Activated naive CD8-positive, alpha-beta T cell treated with anti-CD3 and anti-CD28 coated beads, Interleukin-2, amount 10 ng/mL, durations not matched to agents 7 days and 5 days (primary cell): ENCODE results near the gene SSU72. TPM values are rescaled to one million over a fixed set of nuclear protein-coding genes. Genes with fewer than 3 reads are reported as not detected.
"Not testable (repeated sequence)": the region's sequence is repeated elsewhere in the genome, so short reads cannot be mapped to it uniquely, and the experiment has no call there.

ENCODE experiments used
- ATAC-seq: fragments of 150-1000 bp; cut with Tn5 transposase; one replicate; pipeline ENCODE4 v1.10.0; 2021; ENCODE audit warnings: low read depth, moderate library complexity
- POLR2A ChIA-PET: fragments of 350-600 bp; sonication (Branson Sonifier 250); formaldehyde crosslinking; loops from one replicate; lab custom pipeline; 2021; ENCODE audit warnings: antibody characterized with exemption; lab: Charles Lee
- DNase-seq: peaks from one replicate; pipeline ENCODE4 v3.0.0; 2021
- H3K27ac Mint-ChIP-seq: one replicate; pipeline ENCODE4 v1.8.0; 2022; ENCODE audit warnings: mild to moderate bottlenecking, mixed read lengths
- H3K27me3 Mint-ChIP-seq: one replicate; pipeline ENCODE4 v1.8.0; 2022; ENCODE audit warnings: mild to moderate bottlenecking, moderate library complexity, mixed read lengths
- H3K36me3 Mint-ChIP-seq: one replicate; pipeline ENCODE4 v1.8.0; 2021; ENCODE audit warnings: mild to moderate bottlenecking, mixed read lengths
- H3K4me1 Mint-ChIP-seq: one replicate; pipeline ENCODE4 v1.8.0; 2021; ENCODE audit warnings: mixed read lengths
- H3K4me3 Mint-ChIP-seq: one replicate; pipeline ENCODE4 v1.8.0; 2022; ENCODE audit warnings: mild to moderate bottlenecking, moderate library complexity, mixed read lengths
- H3K9me3 Mint-ChIP-seq: one replicate; pipeline ENCODE4 v1.8.0; 2021; ENCODE audit warnings: mixed read lengths
- total RNA-seq, 2 experiments: library from RNA; stranded (reverse); gene quantifications; one replicate each; pipeline ENCODE4 v1.2.3, GENCODE V29; 2021

The SSU72 gene
- total RNA-seq, 2 experiments from 2014 or later = 118 TPM

DNA sequence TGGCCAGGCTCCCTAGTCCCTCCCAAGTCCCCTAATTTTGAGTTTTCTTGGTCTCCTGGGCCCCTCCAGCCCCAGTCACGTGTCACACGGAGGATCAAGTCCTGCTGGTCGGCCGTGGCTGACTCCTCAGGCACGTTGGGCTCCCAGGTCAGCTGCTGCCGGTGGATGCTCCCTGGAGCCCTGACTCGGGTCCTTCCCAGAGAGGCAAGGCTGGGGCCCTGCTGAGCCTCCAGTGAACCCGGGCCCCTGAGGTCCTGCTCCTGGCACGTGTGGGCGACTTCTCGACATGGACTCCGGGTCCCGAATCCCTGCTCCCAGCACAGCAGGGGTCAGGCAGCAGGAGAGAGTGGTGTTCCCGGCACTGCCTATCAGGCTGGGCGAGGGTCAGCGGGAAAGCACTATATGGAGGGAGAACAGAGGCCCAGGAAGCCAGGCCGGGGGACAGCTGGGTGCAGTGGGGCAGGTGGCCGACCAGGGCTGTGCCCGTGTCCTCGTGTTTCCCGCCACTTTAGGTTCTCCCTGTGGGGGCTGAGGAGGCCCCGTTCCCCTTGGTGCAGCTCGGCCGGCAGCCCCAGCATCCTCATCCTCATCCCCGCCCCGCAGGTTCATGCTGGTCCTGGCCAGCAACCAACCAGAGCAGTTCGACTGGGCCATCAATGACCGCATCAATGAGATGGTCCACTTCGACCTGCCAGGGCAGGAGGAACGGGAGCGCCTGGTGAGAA is 47.4 kb downstream of the SSU72 start:
- H3K36me3 Mint-ChIP-seq = peaks cover 16% of the 10 kb centered on the region
- H3K27ac Mint-ChIP-seq = no peak overlapping the region
- H3K9me3 Mint-ChIP-seq = peaks cover 4% of the 10 kb centered on the region
- no peaks in the 10 kb centered on the region for H3K27me3 Mint-ChIP-seq
- no peak for DNase-seq
- ATAC-seq = no peak
- H3K4me3 Mint-ChIP-seq = no peak overlapping the region
- POLR2A ChIA-PET = no interaction called here
- H3K4me1 Mint-ChIP-seq = no peaks in the 10 kb centered on the region

DNA sequence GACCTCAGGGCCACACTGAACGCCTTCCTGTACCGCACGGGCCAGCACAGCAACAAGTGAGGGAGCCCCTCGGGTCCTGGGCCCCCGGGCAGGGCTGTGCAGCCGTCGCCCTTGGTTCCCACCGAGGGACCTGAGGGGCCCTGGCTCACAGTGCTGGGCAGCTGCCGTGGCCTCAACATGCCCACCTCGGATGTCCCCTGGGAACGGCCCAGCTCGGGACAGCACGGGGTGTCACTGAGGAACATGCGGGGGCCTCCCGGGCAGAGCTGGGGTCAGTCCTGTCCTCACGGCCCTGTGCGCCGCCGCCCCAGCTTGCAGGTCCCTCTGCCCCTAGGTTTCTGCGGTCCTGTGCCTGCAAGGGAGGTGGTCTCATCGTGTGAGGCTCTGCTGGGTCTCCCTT is 48.2 kb downstream of the SSU72 start:
- H3K9me3 Mint-ChIP-seq, H3K4me1 Mint-ChIP-seq, H3K27ac Mint-ChIP-seq, POLR2A ChIA-PET, H3K4me3 Mint-ChIP-seq, H3K27me3 Mint-ChIP-seq, DNase-seq, ATAC-seq: not testable (repeated sequence)
- H3K36me3 Mint-ChIP-seq = peaks cover 12% of the 10 kb centered on the region

GRCh38 chr1:1524750-1525383 is 49.8 kb downstream of the SSU72 start:
- DNase-seq, H3K27me3 Mint-ChIP-seq, ATAC-seq, H3K36me3 Mint-ChIP-seq, POLR2A ChIA-PET, H3K4me3 Mint-ChIP-seq, H3K27ac Mint-ChIP-seq, H3K4me1 Mint-ChIP-seq, H3K9me3 Mint-ChIP-seq: not testable (repeated sequence)

DNA sequence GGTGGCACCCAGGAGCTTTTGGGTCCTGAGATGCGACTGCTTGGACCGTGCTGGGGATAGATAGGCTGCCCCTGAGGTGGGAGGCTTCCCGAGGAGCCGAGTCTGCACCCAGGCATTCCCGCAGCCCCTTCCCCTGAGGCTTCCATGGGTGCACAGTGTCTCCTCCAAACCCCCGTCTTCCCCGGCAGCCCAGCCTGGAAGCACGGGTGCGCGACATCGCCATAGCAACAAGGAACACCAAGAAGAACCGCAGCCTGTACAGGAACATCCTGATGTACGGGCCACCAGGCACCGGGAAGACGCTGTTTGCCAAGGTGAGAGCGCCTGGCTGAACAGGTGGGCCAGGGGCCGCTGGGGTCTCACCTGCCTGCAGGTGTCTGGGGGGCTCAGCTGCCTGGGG is 51.0 kb downstream of the SSU72 start:
- H3K9me3 Mint-ChIP-seq, H3K36me3 Mint-ChIP-seq, ATAC-seq, DNase-seq, H3K4me1 Mint-ChIP-seq, H3K27ac Mint-ChIP-seq, H3K4me3 Mint-ChIP-seq, POLR2A ChIA-PET, H3K27me3 Mint-ChIP-seq: not testable (repeated sequence)

DNA sequence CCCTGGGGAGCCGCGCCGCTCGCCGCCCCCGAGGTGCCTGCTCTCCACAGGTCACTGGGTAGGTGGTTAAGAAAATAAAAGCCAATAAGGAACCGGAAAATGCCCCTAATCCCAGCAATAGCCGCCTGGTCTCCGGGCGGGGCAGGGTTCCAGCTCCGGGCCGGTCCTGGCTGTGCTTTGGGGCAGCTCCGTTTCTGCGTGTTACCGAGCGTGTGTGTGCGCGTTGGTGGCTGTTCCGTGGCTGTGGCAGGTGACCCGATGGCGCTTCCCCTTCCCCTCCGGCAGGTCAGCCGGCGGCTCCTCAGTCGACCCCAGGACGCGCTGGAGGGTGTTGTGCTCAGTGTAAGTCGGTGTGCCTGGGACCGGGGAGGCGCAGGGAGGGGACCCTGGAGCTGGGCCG is 51.4 kb downstream of the SSU72 start:
- DNase-seq, H3K36me3 Mint-ChIP-seq, H3K4me1 Mint-ChIP-seq, H3K27ac Mint-ChIP-seq, H3K4me3 Mint-ChIP-seq, H3K27me3 Mint-ChIP-seq, H3K9me3 Mint-ChIP-seq, ATAC-seq, POLR2A ChIA-PET: not testable (repeated sequence)

- H3K27ac Mint-ChIP-seq, H3K27me3 Mint-ChIP-seq, H3K4me3 Mint-ChIP-seq, H3K4me1 Mint-ChIP-seq, ATAC-seq, DNase-seq, POLR2A ChIA-PET, H3K9me3 Mint-ChIP-seq, H3K36me3 Mint-ChIP-seq: not testable (repeated sequence)
Measured at GRCh38 chr1:1522536-1522935, 52.1 kb downstream of the SSU72 start.

- POLR2A ChIA-PET = no interaction called here
- Mint-ChIP-seq H3K27ac (no peak overlapping the region), H3K27me3 (no peaks in the 10 kb centered on the region), H3K4me1 (no peaks in the 10 kb centered on the region), H3K36me3 (peaks cover 8% of the 10 kb centered on the region), H3K9me3 (no peaks in the 10 kb centered on the region), H3K4me3 (no peak overlapping the region)
- no peak for DNase-seq
- ATAC-seq = no peak
Measured at GRCh38 chr1:1521331-1521730, 53.3 kb downstream of the SSU72 start.

GRCh38 chr1:1519805-1520505 is 54.7 kb downstream of the SSU72 start:
- H3K27ac Mint-ChIP-seq, POLR2A ChIA-PET, H3K9me3 Mint-ChIP-seq, DNase-seq, H3K4me3 Mint-ChIP-seq, H3K36me3 Mint-ChIP-seq, ATAC-seq, H3K27me3 Mint-ChIP-seq, H3K4me1 Mint-ChIP-seq: not testable (repeated sequence)

- H3K9me3 Mint-ChIP-seq, ATAC-seq, H3K27ac Mint-ChIP-seq, DNase-seq, H3K4me1 Mint-ChIP-seq, H3K4me3 Mint-ChIP-seq, POLR2A ChIA-PET, H3K36me3 Mint-ChIP-seq, H3K27me3 Mint-ChIP-seq: not testable (repeated sequence)
Measured at GRCh38 chr1:1518621-1519007, 56.0 kb downstream of the SSU72 start.

DNA sequence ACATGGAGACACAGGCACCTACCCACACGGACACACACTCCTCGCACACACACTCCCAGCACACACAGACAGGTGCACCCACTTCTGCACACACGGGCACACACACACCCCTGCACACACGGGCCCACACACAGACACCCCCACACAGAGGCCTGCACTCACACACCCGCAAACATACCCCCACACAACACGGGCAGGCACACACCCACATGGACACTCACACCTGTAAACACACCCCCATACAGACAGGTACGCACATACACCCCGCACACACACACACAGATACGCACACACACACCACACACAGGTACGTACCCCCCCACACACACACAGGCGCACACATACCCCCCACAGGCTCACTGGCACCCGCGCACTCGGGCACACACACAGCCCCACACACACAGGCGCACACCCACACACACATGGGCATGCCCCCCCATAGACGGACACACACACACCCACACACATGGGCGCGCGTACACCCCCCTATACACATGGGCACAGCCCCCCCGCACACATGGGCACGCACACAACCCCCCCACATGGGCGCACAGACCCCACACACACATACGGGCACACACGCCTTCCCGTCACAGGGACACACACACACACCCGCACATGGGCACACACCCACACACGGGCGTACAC is 56.6 kb downstream of the SSU72 start:
- Mint-ChIP-seq H3K9me3 (no peaks in the 10 kb centered on the region), H3K36me3 (peaks cover 8% of the 10 kb centered on the region), H3K27me3 (no peaks in the 10 kb centered on the region), H3K4me3 (no peak overlapping the region), H3K27ac (no peak overlapping the region), H3K4me1 (peaks cover 1% of the 10 kb centered on the region)
- no peak for DNase-seq
- no peak for ATAC-seq
- POLR2A ChIA-PET = no interaction called here

- POLR2A ChIA-PET, H3K36me3 Mint-ChIP-seq: not testable (repeated sequence)
Measured at GRCh38 chr1:1516923-1517322, 57.7 kb downstream of the SSU72 start.

GRCh38 chr1:1514376-1514775 is 60.3 kb downstream of the SSU72 start:
- not testable (repeated sequence) for H3K4me3 Mint-ChIP-seq, ATAC-seq, DNase-seq, H3K4me1 Mint-ChIP-seq, H3K27me3 Mint-ChIP-seq, H3K27ac Mint-ChIP-seq, H3K36me3 Mint-ChIP-seq, H3K9me3 Mint-ChIP-seq
- POLR2A ChIA-PET = interaction anchor here (1.3 kb wide), 1 partner anchor 15 kb away, joined by 3 read pairs; no protein-coding TSS in a partner anchor

More at GRCh38 chr1:1516923-1517322, 57.7 kb downstream of the SSU72 start:
- not testable (repeated sequence) for H3K4me3 Mint-ChIP-seq, H3K27ac Mint-ChIP-seq, H3K9me3 Mint-ChIP-seq, DNase-seq, H3K27me3 Mint-ChIP-seq, ATAC-seq, H3K4me1 Mint-ChIP-seq

GRCh38 chr1:1513675-1514074 is 61.0 kb downstream of the SSU72 start:
- Mint-ChIP-seq H3K27ac (peak overlapping the region; percentile 49), H3K4me3 (peak overlapping the region; percentile 53)
- not testable (repeated sequence) for H3K9me3 Mint-ChIP-seq, H3K27me3 Mint-ChIP-seq, H3K36me3 Mint-ChIP-seq, H3K4me1 Mint-ChIP-seq, ATAC-seq, DNase-seq
- POLR2A ChIA-PET = interaction anchor here (1.3 kb wide), 1 partner anchor 16 kb away, joined by 3 read pairs; no protein-coding TSS in a partner anchor
